Cardiac septum (tissue), 1 donor: Measurements from ENCODE around the gene HDDC3. TPM values are rescaled to one million over a fixed set of nuclear protein-coding genes. Genes with fewer than 3 reads are reported as not detected.

ENCODE experiments used
- DNase-seq: peaks from one replicate; pipeline ENCODE4 v3.0.0-alpha.2; 2020; ENCODE audit warnings: low spot score
- intact Hi-C: fragments of 100-400 bp; cut with DNase I; formaldehyde crosslinking; loops from one replicate; pipeline ENCODE4 v1.14.0; 2022
- long read RNA-seq: library from polyadenylated mRNA; unstranded; transcript quantifications from one replicate; pipeline ENCODE4 v2.0.0, GENCODE V29; 2021
- total RNA-seq: library from RNA; stranded (reverse); fragmentation: NEBNext Ultra II Directional; extraction: Animal tissue kit (Norgen Biotek cat#: 25700); gene quantifications from one replicate; pipeline ENCODE4 v1.2.1, GENCODE V29; 2021
- donor health status: DM: no; HTN: no; CAD: no.

The HDDC3 gene
- total RNA-seq: 11.8 TPM
- long read RNA-seq, transcript HDDC3-202 (4 exons, 1,880 nt): major isoform, 7 of 13 reads
- long read RNA-seq, partial matches to known transcripts: 2 of 13 reads
- long read RNA-seq, other reads (novel, unspliced or antisense): 2 of 13 reads

GRCh38 chr15:90931828-90932659, at the start of gene HDDC3:
TSS of gene HDDC3 (minus strand) at chr15:90932549. CDS start at chr15:90932540, 9 bp downstream.
- DNase-seq: peak; percentile 97
- intact Hi-C loops: loop anchor here (1.0 to 5.0 kb wide), 2 partner anchors 30 to 285 kb away; no protein-coding TSS in a partner anchor

- DNase-seq: no peak
- intact Hi-C loops: no loop called here
Observed at GRCh38 chr15:90982135-90982534, 49.8 kb upstream of the HDDC3 start.

- intact Hi-C loops: no loop called here
- no peak for DNase-seq
Observed at GRCh38 chr15:90981681-90982080, 49.3 kb upstream of the HDDC3 start.

GRCh38 chr15:90979582-90979981, 47.2 kb upstream of the HDDC3 start:
- DNase-seq: no peak
- intact Hi-C loops: no loop called here

- intact Hi-C loops: no loop called here
- DNase-seq: no peak
Observed at GRCh38 chr15:90974216-90974615, 41.9 kb upstream of the HDDC3 start.

GRCh38 chr15:90972133-90972532, 39.8 kb upstream of the HDDC3 start:
- no peak for DNase-seq
- intact Hi-C loops: no loop called here

- intact Hi-C loops: no loop called here
- DNase-seq: no peak
Observed at GRCh38 chr15:90970274-90970673, 37.9 kb upstream of the HDDC3 start.

GRCh38 chr15:90968434-90968833, 36.1 kb upstream of the HDDC3 start:
- intact Hi-C loops: no loop called here
- DNase-seq: no peak

GRCh38 chr15:90967206-90967605, 34.9 kb upstream of the HDDC3 start:
- intact Hi-C loops: no loop called here
- no peak for DNase-seq

GRCh38 chr15:90966262-90966661, 33.9 kb upstream of the HDDC3 start:
- no peak for DNase-seq
- intact Hi-C loops: no loop called here

GRCh38 chr15:90962021-90962420, 29.7 kb upstream of the HDDC3 start:
- DNase-seq: no peak
- intact Hi-C loops: no loop called here

- intact Hi-C loops: no loop called here
- DNase-seq: no peak
Observed at GRCh38 chr15:90960298-90961091, 28.1 kb upstream of the HDDC3 start.

GRCh38 chr15:90959894-90960293, 27.5 kb upstream of the HDDC3 start:
- intact Hi-C loops: loop anchor here (2.0 kb wide), 1 partner anchor 89 kb away; no protein-coding TSS in a partner anchor
- DNase-seq: peak; percentile 86

- DNase-seq: no peak
- intact Hi-C loops: loop anchor here (2.0 kb wide), 1 partner anchor 90 kb away; no protein-coding TSS in a partner anchor
Observed at GRCh38 chr15:90959028-90959595, 26.8 kb upstream of the HDDC3 start.

GRCh38 chr15:90957791-90958190, 25.4 kb upstream of the HDDC3 start:
- no peak for DNase-seq
- intact Hi-C loops: loop anchor here (2.0 kb wide), 4 partner anchors 37 to 313 kb away; partner anchors contain the start of genes PRC1 and VPS33B

GRCh38 chr15:90957031-90957790, 24.9 kb upstream of the HDDC3 start:
- no peak for DNase-seq
- intact Hi-C loops: loop anchor here (2.0 kb wide), 3 partner anchors 38 to 314 kb away; partner anchors contain the start of genes PRC1 and VPS33B

GRCh38 chr15:90956274-90957030, 24.1 kb upstream of the HDDC3 start:
- DNase-seq: peak; percentile 88

GRCh38 chr15:90955624-90956273, 23.4 kb upstream of the HDDC3 start:
- peak; percentile 69 for DNase-seq
- intact Hi-C loops: loop anchor here (2.0 kb wide), 3 partner anchors 39 to 315 kb away; partner anchors contain the start of genes PRC1 and VPS33B

More at GRCh38 chr15:90956274-90957030, 24.1 kb upstream of the HDDC3 start:
- intact Hi-C loops: loop anchor here (2.0 kb wide), 3 partner anchors 38 to 314 kb away; partner anchors contain the start of genes PRC1 and VPS33B
